Left cardiac atrium (tissue), 4 donors: ENCODE measurements around the gene CLEC16A. TPM values are rescaled to one million over a fixed set of nuclear protein-coding genes. Genes with fewer than 3 reads are reported as not detected.
A peak's percentile ranks its signal among the peaks of the same experiment; 100 is the strongest.

Experiments
- ATAC-seq, 2 donors: fragments of 200-7000 bp; cut with Tn5 transposase; one replicate each; pipeline ENCODE4 v1.9.1; 2020; ENCODE audit warnings: mild to moderate bottlenecking in 2 of 2, moderate library complexity in 2 of 2
- DNase-seq: peaks from one replicate; pipeline ENCODE4 v3.0.0-alpha.2; 2020
- intact Hi-C, 2 donors: fragments of 100-400 bp; cut with DNase I; formaldehyde crosslinking; loops; one replicate each; pipeline versions ENCODE4 v1.14.1 to v1.15.1; 2022 to 2023
- total RNA-seq, 2 donors: library from RNA; stranded (reverse); fragmentation: NEBNext Ultra II Directional; extraction: Animal tissue kit (Norgen Biotek cat#: 25700); gene quantifications; one replicate each; pipeline ENCODE4 v1.2.1, GENCODE V29; 2021
- donor health status: DM: no; HTN: yes; CAD: no.
- donor health status: DM: no; HTN: yes; CAD: no; lungs with severe emphysema.
- donor health status: DM: yes; HTN: yes; CAD: no.
- donor health status: Dilated cardiomyopathy.

CLEC16A gene
- total RNA-seq, 2 donors from 2014 or later: 25.5 to 30.2 TPM

DNA sequence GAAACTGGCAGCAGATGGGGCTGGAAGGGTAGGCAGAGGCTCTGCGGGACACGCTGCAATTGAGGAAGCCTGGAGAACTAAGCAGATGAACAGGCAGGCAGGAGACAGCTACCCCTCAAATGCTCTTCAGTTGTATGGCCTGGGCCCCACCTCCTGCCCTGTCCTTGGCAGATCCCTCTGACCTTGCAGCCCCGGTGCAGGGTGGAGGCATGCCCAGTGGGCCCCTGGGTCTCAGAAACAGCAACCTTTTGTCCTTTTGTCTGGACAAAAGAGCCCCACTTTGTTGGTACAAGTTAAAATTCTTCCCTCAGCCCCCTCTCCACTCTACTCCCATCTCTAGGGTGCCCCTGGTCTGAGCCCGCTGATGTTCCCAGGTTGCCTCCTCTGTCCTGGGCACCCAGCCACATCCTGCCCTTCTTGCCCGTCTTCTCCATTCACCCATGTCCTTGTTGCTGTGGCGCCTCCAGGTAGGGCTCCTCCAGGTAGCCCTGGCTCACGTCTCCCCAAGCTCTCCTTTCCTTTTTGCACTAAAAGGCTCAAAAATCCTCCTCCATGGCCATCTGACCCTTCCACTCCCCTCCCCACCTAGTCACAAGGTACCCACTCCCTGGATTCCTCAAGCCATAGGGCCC is 136.8 kb downstream of the CLEC16A start:
- DNase-seq (no peak), ATAC-seq (no peak)
- intact Hi-C loops: no loop called here

- ATAC-seq: no peak
- DNase-seq: no peak
- intact Hi-C loops: no loop called here
These were observed 137.9 kb downstream of the CLEC16A start for GRCh38 chr16:11082108-11082859.

DNA sequence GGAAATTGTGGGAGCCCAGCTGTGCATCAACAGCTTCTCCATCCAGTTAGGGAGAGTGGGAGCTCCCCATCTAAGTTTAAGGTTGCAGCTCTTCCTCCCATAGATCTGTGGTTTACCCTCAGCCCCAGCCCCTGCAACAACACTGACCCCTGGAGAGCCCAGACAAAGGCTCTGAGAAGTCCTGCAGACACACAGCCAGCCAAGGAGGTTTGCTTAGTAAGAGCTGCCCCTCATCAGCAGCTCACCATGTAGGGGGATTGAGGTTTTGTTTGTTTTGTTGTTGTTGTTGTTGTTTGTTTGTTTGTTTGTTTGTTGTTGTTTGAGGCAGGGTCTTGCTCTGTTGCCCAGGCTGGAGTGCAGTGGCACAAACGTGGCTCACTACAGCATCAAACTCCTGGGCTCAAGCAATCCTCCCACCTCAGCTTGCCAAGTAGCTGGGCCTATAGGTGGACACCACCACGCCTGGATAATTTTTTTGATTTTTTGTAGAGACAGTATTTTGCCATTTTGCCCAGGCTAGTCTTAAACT is 138.6 kb downstream of the CLEC16A start:
- ATAC-seq (no peak), DNase-seq (no peak)
- intact Hi-C loops: no loop called here

DNA sequence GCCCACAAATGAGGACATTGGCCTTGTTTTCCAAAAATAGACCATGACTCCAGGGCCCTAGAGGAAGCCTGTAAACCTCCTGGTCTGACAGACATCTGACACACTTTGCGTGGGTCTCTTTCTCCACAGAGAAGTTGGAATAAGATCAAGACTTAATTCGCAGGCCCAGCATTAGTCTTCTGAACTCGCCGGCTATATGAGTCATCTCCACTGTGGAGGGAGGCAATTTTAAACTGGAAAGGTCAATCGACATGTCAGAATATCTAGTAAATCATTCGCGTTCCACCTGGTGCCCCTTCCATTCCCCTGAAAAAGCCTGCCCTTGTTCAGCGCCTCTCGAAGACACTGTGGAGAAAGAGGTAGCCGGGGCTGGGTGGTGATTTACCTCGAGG is 140.1 kb downstream of the CLEC16A start:
- ATAC-seq (peak in 1 of 2 donors; percentile 76), DNase-seq (no peak)
- intact Hi-C loops: no loop called here

- ATAC-seq (peak; percentile 25 to 29), DNase-seq (no peak)
- intact Hi-C loops: no loop called here
These were observed 140.6 kb downstream of the CLEC16A start for GRCh38 chr16:11084876-11085485.

DNA sequence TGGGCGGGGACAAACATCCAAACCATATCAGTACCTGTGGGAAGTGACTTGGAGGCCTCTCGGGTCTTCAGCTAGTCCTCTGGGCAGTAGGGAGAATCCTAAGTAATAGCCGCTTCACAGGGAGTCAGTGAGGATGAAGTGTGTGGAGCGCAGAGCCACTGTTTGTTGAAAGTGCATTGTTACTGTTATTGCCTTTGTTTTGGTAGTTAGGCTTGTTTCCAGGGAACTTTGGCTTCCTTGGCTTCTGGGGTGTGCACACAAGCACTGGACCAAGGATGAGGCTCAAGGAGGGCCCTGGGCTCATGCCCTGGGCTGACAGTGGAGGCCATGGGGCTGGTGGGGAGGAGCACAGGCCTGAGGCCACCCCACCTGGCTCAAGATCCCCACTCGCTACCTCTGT is 141.6 kb downstream of the CLEC16A start:
- ATAC-seq (no peak), DNase-seq (no peak)
- intact Hi-C loops: no loop called here

GRCh38 chr16:11087691-11088073 is 143.3 kb downstream of the CLEC16A start:
- no peak for ATAC-seq
- intact Hi-C loops: no loop called here
- DNase-seq: no peak

GRCh38 chr16:11088074-11088730 is 143.8 kb downstream of the CLEC16A start:
- DNase-seq (no peak), ATAC-seq (no peak)
- intact Hi-C loops: no loop called here

DNA sequence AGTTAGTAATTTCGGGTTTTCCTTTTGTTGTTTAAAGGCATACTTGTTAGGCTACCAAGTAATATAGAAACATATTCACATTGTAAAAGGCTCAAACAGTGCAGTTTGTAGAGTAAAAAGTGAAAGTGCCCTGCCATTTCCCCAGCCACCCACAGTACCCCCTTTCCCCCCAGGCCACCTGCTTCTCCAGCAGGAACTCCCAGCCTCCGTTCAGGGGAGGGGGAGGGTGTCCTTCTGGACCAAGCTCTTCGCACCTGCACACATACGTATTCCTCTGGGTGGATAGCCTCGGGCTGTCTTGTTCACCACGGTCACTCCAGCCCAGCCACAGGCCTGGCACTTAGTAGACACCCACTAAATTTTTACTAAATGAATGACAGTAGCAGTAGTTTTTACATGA is 144.5 kb downstream of the CLEC16A start:
- intact Hi-C loops: no loop called here
- ATAC-seq (no peak), DNase-seq (no peak)

DNA sequence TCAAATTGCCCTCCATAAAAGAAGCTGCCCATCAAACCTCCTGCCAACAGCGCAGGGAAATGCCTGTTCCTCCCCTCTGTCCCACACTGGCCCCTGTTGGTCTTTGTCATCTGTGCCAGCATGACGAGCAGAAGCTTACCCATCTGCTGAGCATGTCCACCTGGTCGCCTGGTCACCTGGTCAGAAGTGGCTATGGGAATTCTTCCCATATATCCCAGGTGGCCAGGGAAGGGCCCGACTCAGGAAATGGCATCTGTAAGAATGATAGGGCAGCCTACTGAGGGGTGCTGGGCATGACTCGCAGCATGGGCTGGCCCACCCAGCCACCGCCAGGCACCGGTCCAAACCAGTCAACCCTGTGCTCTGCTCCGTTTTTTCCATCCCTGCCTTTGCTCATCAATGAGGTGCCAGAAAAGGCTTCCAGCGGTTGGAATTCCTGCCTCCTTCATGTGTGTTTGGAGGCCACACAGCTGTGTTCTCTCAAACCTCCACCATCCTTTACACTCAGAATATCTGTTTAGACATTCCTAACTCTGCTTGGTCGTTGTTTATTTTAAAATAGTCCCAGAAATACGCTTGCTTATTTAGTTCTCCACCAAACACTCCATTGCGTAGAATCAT is 145.2 kb downstream of the CLEC16A start:
- intact Hi-C loops: no loop called here
- ATAC-seq (no peak), DNase-seq (no peak)

DNA sequence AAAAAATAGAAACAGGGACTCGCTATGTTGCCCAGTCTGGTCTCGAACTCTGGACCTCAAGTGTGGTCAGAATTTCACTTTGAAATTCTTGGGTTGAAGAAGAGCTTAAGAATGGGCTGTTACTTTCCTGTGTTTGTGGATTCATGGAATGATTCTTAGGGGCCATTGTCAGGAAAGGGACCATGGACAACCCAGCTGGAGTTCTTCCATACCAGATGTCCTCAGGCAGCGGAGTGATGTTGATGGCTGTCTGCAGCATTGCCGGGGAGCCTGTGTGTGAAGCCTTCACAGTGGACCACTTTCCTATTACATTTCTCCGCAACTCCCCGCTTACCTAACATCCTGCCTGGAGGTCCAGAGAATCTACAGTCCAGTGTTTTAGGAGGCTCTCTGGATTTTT is 145.9 kb downstream of the CLEC16A start:
- intact Hi-C loops: no loop called here
- no peak for ATAC-seq
- DNase-seq: no peak

- intact Hi-C loops: no loop called here
These were observed 146.8 kb downstream of the CLEC16A start for GRCh38 chr16:11091021-11091785.

DNA sequence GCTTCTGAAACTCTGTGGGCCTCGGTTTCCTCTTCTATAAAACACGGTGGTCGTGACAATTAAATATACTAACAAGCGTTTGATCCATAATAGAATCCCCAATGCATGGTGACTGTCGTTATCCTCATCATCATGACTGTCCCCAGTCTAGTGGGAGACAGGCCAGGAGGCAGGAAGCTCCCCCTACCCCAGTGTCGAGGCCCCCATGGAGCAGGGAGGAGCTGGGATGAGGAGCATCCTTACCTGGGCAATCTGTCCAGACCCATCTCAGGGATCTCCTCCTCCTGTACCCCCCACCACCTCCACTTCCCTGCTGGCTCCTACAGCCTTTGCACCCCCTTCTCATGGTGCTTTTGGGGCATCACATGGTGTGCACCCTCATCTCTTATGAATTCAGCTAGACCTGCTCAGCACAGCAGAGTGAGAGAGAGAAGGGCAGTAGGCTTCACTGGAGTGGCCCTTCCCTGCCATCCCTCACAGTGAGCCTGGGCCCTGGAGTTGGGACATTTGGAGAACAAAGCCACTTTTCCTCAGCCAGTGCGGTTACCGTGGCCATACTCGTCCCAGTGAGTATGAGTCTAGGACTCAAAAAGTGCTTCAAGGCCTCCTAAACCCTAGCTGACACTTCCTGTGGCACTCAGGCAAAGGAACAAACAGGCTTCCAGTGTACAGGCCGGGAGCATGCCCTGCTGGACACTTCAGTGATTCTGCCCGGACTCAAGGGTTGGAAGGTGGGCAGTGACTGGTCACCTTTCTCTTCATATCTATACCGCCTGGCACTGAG is 148.6 kb downstream of the CLEC16A start:
- DNase-seq (no peak), ATAC-seq (no peak)
- intact Hi-C loops: no loop called here

More at GRCh38 chr16:11091021-11091785, 146.8 kb downstream of the CLEC16A start:
- DNase-seq (no peak), ATAC-seq (no peak)

- no peak for ATAC-seq
- DNase-seq: no peak
- intact Hi-C loops: no loop called here
These were observed 149.3 kb downstream of the CLEC16A start for GRCh38 chr16:11093572-11094074.

GRCh38 chr16:11094075-11094856 is 149.9 kb downstream of the CLEC16A start:
- intact Hi-C loops: no loop called here
- peak in 1 of 2 donors; percentile 41 for ATAC-seq
- no peak for DNase-seq

- intact Hi-C loops: no loop called here
- DNase-seq: no peak
- ATAC-seq: no peak
These were observed 150.6 kb downstream of the CLEC16A start for GRCh38 chr16:11094857-11095565.
